Measurements from ENCODE around the gene SEC22C. TPM values are rescaled to one million over a fixed set of nuclear protein-coding genes. Genes with fewer than 3 reads are reported as not detected.
A peak's percentile ranks its signal among the peaks of the same experiment; 100 is the strongest.
"Not testable (repeated sequence)": the region's sequence is repeated elsewhere in the genome, so short reads cannot be mapped to it uniquely, and the experiment has no call there.

SEC22C gene
- total and polyA plus RNA-seq, 2 experiments from 2014 or later: 21.9 to 48.3 TPM

DNA sequence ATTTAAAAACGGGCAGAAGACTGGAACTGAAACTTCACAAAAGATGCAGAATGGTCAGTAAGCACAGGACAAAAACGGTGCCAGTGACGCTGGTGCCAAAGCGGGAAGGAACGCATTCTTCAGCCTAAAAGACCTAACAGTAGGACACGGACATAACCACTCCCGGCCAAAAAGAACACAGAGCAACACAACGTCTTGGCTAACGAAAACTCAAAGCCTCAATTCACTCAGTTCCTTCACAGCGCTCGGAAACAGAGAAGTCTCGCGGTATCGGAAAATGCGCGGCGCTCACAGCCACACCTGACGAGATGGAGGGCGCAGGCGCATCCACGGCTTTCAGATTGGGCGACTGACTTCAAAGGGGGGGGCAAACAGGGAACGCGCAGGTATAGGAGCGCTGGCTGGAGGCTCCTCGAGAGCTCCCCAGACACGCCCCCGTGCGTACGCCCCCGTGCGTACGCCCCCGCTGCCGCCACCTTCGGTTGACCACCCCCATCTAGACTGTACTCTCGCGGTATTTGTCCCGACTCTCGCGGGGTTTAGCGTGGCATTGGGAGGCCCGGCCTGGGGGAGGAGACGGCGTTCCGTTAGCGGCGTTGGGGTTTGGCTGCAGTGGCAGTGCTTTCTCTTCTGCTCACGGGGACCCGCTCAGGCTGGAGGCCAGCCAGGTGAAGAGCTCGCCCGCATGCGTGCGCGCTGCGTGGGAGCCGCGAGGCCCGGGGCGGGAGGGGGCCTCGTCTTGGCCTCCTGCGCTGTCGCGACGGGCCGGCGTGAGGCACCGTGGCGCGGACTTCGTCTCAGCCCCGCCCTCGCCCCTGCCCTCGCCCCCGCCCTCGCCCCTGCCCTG lies 18.6 kb upstream of the SEC22C start, which contains the start of gene NKTR:
NKTR (plus strand) TSS at position 576 of the 847 bp plus-strand sequence. CDS start 321 bp downstream, outside the sequence.
- peaks cover 53% of the 10 kb centered on the region for H3K79me2 ChIP-seq (replicated peaks; ENCODE audit: insufficient read depth)

DNA sequence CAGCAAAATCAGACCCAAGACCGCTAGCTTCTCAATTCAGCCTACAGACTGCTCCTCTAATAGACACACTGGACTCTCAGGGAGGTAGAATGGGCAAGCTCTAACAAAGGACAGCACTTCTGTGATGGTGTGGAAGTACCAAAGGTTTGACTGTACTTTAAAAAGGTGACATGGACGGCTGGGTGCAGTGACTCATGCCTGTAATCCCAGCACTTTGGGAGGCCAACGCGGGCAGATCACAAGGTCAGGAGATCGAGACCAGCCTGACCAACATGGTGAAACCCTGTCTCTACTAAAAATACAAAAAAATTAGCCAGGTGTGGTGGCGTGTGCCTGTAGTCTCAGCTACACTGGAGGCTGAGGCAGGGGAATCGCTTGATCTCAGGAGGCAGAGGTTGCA lies 15.3 kb upstream of the SEC22C start:
- Histone ChIP-seq H3K4me1 (ENCODE audit: insufficient read depth) (peaks cover 31% of the 10 kb centered on the region), H3K79me2 (replicated peaks; ENCODE audit: insufficient read depth) (peaks cover 43% of the 10 kb centered on the region)
- not testable (repeated sequence) for H3K27ac Mint-ChIP-seq; H3K9me3 Mint-ChIP-seq; H3K36me3 ChIP-seq (ENCODE audit: insufficient read depth); H3F3A ChIP-seq (replicated peaks; ENCODE audit: low read depth); H4K20me1 ChIP-seq (replicated peaks; ENCODE audit: insufficient read depth); H3K4me2 ChIP-seq; ATAC-seq; H3K27ac ChIP-seq (ENCODE audit: low read depth); H3K27me3 ChIP-seq (ENCODE audit: insufficient read depth); H3K9me2 ChIP-seq (ENCODE audit: insufficient read depth); H2AFZ ChIP-seq; DNase-seq (ENCODE audit: low spot score); H3K4me3 ChIP-seq; H3K4me3 Mint-ChIP-seq
- H3K4me1 Mint-ChIP-seq: peaks cover 37% of the 10 kb centered on the region
- peaks cover 57% of the 10 kb centered on the region for H3K36me3 Mint-ChIP-seq (ENCODE audit: low read depth)
- peaks cover 11% of the 10 kb centered on the region for H3K27me3 Mint-ChIP-seq (ENCODE audit: insufficient read depth, low read depth, poor library complexity)

More for the DNA sequence above, 18.6 kb upstream of the SEC22C start, which contains the start of gene NKTR:
- Mint-ChIP-seq H3K27ac (peak within 1 kb of the TSS; percentile 99), H3K27me3 (ENCODE audit: insufficient read depth, low read depth, poor library complexity) (peaks cover 11% of the 10 kb centered on the region), H3K4me3 (peak within 1 kb of the TSS; percentile 96), H3K4me1 (peaks cover 21% of the 10 kb centered on the region), H3K36me3 (ENCODE audit: low read depth) (peaks cover 41% of the 10 kb centered on the region), H3K9me3 (no peaks in the 10 kb centered on the region; the same call in none of the 3 replicates)
- Histone ChIP-seq H3K27me3 (ENCODE audit: insufficient read depth) (no peaks in the 10 kb centered on the region), H3K4me1 (ENCODE audit: insufficient read depth) (peaks cover 17% of the 10 kb centered on the region), H3K4me2 (peak within 1 kb of the TSS; percentile 90), H3K36me3 (ENCODE audit: insufficient read depth) (peaks cover 4% of the 10 kb centered on the region; the same call in 1 of the 2 replicates), H3F3A (replicated peaks; ENCODE audit: low read depth) (peaks cover 5% of the 10 kb centered on the region), H3K4me3 (peak within 1 kb of the TSS; percentile 75), H3K27ac (ENCODE audit: low read depth) (peak within 1 kb of the TSS; percentile 96), H3K9me2 (ENCODE audit: insufficient read depth) (no peaks in the 10 kb centered on the region), H2AFZ (peak within 1 kb of the TSS; percentile 35; the same call in 1 of the 2 replicates), H4K20me1 (replicated peaks; ENCODE audit: insufficient read depth) (peaks cover 26% of the 10 kb centered on the region)
- TF ChIP-seq POLR2AphosphoS5 (IDR thresholded peaks at IDR 0.05; ENCODE audit: low read depth) (peak; percentile 89), ZNF331 (CRISPR knock-in tag; IDR thresholded peaks at IDR 0.05; ENCODE audit: low read depth) (no peak), CREB1 (CRISPR knock-in tag; IDR thresholded peaks at IDR 0.05; ENCODE audit: low read depth) (peak; percentile 28), NANOG (IDR thresholded peaks at IDR 0.05; ENCODE audit: borderline replicate concordance) (no peak)
- TF ChIP-seq, protein P1, sequence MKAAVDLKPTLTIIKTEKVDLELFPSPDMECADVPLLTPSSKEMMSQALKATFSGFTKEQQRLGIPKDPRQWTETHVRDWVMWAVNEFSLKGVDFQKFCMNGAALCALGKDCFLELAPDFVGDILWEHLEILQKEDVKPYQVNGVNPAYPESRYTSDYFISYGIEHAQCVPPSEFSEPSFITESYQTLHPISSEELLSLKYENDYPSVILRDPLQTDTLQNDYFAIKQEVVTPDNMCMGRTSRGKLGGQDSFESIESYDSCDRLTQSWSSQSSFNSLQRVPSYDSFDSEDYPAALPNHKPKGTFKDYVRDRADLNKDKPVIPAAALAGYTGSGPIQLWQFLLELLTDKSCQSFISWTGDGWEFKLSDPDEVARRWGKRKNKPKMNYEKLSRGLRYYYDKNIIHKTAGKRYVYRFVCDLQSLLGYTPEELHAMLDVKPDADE (IDR thresholded peaks at IDR 0.05): no peak; the same call in 1 of the 2 replicates
- ATAC-seq (peak; percentile 87), DNase-seq (ENCODE audit: low spot score) (peak; percentile 100)

DNA sequence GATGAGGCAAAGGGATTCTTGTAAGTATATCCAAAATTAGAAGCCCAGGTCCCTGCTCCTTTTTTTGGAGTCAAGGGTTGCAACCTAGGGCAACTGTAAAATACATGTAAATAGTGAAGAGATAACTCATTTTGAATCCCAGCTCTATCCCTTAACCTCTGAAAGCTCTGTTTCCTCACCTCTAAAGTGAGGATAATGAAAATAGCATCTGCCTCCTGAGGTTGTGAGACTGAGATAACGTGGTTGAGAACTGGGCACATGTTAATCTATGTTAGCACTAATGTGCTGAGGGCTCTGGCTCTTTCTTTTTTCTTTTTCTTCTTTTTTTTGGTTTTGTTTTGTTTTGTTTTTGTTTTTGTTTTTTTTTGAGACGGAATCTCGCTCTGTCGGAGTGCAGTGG lies 13.9 kb upstream of the SEC22C start:
- Histone ChIP-seq H3K4me2 (no peak overlapping the region), H3K9me2 (ENCODE audit: insufficient read depth) (no peaks in the 10 kb centered on the region), H3K79me2 (replicated peaks; ENCODE audit: insufficient read depth) (peaks cover 44% of the 10 kb centered on the region), H3K27ac (ENCODE audit: low read depth) (peak overlapping the region; percentile 73), H4K20me1 (replicated peaks; ENCODE audit: insufficient read depth) (peaks cover 6% of the 10 kb centered on the region; the same call in 1 of the 2 replicates), H3K36me3 (ENCODE audit: insufficient read depth) (peaks cover 10% of the 10 kb centered on the region; the same call in 1 of the 2 replicates), H3K4me3 (no peak overlapping the region), H3F3A (replicated peaks; ENCODE audit: low read depth) (peaks cover 10% of the 10 kb centered on the region), H2AFZ (no peak overlapping the region), H3K4me1 (ENCODE audit: insufficient read depth) (peaks cover 39% of the 10 kb centered on the region), H3K27me3 (ENCODE audit: insufficient read depth) (no peaks in the 10 kb centered on the region)
- DNase-seq (ENCODE audit: low spot score) (no peak), ATAC-seq (no peak)
- H3K27me3 Mint-ChIP-seq (ENCODE audit: insufficient read depth, low read depth, poor library complexity): peaks cover 18% of the 10 kb centered on the region
- H3K4me1 Mint-ChIP-seq: peaks cover 43% of the 10 kb centered on the region
- 0 out of 2 replicates have a peak overlapping the region, but pooled peaks have one; percentile 77 for H3K27ac Mint-ChIP-seq
- no peaks in the 10 kb centered on the region; the same call in none of the 3 replicates for H3K9me3 Mint-ChIP-seq
- H3K4me3 Mint-ChIP-seq: no peak overlapping the region
- peaks cover 65% of the 10 kb centered on the region for H3K36me3 Mint-ChIP-seq (ENCODE audit: low read depth)
- TF ChIP-seq, protein P1 (IDR thresholded peaks at IDR 0.05): no peak
- no peak for TF ChIP-seq JUNB (IDR thresholded peaks at IDR 0.05; ENCODE audit: unreplicated experiment)
- TF ChIP-seq EZH2phosphoT487 (IDR thresholded peaks at IDR 0.05; ENCODE audit: unreplicated experiment): no peak
- no peak for TF ChIP-seq STAT1 (IDR thresholded peaks at IDR 0.05; ENCODE audit: unreplicated experiment)

All from GM23338 (cell line).